C4-2B (cell line): Measurements from ENCODE around the gene CHCHD3.
"Not testable (repeated sequence)": the region's sequence is repeated elsewhere in the genome, so short reads cannot be mapped to it uniquely, and the experiment has no call there.

Experiments
- H3K27ac ChIP-seq: fragments of 450-650 bp; 2 replicates; pipeline ENCODE4 v1.5.1; 2017
- CTCF ChIP-seq: fragments of 450-650 bp; conservative IDR thresholded peaks from 2 replicates; pipeline ENCODE4 v1.5.1; 2017; ENCODE audit warnings: mild to moderate bottlenecking
- ZFX ChIP-seq: fragments of 450-650 bp; IDR thresholded peaks from 2 replicates; pipeline ENCODE4 v1.6.1; 2017

CHCHD3 gene

GRCh38 chr7:133044722-133045473, 37.0 kb downstream of the CHCHD3 start:
- TF ChIP-seq ZFX (no peak), CTCF (no peak)

GRCh38 chr7:133040674-133041073, 41.2 kb downstream of the CHCHD3 start:
- no peak overlapping the region for H3K27ac ChIP-seq
- TF ChIP-seq ZFX (no peak), CTCF (no peak)

More at GRCh38 chr7:133044722-133045473, 37.0 kb downstream of the CHCHD3 start:
- no peak overlapping the region for H3K27ac ChIP-seq

- TF ChIP-seq ZFX, result no peak
- no peak for TF ChIP-seq CTCF
- H3K27ac ChIP-seq, result no peak overlapping the region
Measured at GRCh38 chr7:133040178-133040577, 41.7 kb downstream of the CHCHD3 start.

- no peak for TF ChIP-seq ZFX
- TF ChIP-seq CTCF, result no peak
Measured at GRCh38 chr7:133039614-133040013, 42.3 kb downstream of the CHCHD3 start.

GRCh38 chr7:133036289-133036688, 45.6 kb downstream of the CHCHD3 start:
- H3K27ac ChIP-seq, result no peak overlapping the region
- TF ChIP-seq CTCF (no peak), ZFX (no peak)

More at GRCh38 chr7:133039614-133040013, 42.3 kb downstream of the CHCHD3 start:
- H3K27ac ChIP-seq, result no peak overlapping the region

- not testable (repeated sequence) for H3K27ac ChIP-seq
Measured at GRCh38 chr7:133035240-133035639, 46.6 kb downstream of the CHCHD3 start.

GRCh38 chr7:133030346-133030745, 51.5 kb downstream of the CHCHD3 start:
- TF ChIP-seq CTCF (no peak), ZFX (no peak)
- no peak overlapping the region for H3K27ac ChIP-seq

- H3K27ac ChIP-seq, result no peak overlapping the region
- no peak for TF ChIP-seq ZFX
Measured at GRCh38 chr7:133029463-133029862, 52.4 kb downstream of the CHCHD3 start.
